GM21526 (cell line): Measurements from ENCODE around the gene SLC28A1.
"Not testable (repeated sequence)": the region's sequence is repeated elsewhere in the genome, so short reads cannot be mapped to it uniquely, and the experiment has no call there.

Experiments
- ATAC-seq: cut with Tn5 transposase; IDR thresholded peaks from one replicate; pipeline ENCODE4 v1.9.1; 2021; ENCODE audit warnings: moderate library complexity; ENCODE audit not compliant: unreplicated experiment, low FRiP score

SLC28A1 gene

DNA sequence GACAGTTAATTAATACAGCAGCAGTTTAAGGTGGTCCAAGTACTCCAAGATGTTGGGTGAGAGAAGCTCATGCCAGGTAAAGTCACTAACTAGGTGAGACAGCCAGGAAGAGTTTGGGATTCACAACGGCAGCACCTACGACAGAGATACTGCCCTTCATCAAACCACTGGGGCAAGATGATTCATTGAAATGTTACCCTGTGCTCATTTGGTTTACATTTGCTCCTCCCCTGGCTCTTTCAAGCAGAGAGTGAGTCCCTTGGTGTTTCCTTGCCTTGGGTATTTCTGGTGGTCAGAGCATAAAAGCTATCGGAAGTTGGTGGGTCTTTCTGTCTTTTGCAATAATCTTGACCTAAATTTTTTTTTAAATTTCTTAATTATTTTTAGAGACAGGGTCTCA lies 77.2 kb downstream of the SLC28A1 start:
- ATAC-seq, result no peak

DNA sequence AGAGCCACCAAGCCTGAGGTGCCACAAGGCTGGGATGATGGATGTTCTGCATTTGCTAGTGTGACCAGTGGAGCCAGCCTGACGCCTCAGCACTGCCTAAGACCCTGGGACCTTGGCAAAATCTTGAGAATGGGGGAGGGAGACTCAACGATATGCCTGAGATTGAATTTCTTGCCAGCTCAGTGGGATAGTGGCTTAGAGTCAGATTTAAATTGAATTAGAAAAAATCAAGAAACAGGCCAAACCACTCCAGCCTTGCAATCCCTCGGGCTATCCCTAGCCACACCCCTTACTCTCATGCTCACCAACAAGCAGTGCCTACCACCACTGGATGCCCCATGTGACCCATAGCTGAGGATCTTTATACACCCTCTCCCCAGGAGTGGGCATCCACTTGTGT lies 78.5 kb downstream of the SLC28A1 start:
- no peak for ATAC-seq

DNA sequence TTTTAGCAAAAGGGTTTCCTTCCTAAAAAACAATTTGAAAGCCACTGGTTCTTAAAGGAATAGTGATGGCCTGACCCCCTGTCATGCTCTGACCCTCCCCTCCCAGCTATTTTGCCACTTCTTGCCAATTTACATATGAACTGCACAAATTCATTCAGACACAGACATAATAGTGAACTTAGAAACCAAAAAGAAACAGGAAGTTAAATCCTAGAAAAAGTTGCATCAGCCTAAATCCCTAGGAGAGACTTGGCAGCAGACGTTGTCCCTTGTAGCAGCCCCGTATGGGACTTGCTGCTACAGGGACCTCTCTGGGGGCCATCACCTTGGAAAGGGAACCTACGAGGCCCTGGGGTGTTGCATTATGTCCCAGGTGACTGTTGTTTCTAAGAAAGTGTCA lies 82.9 kb downstream of the SLC28A1 start:
- no peak for ATAC-seq

DNA sequence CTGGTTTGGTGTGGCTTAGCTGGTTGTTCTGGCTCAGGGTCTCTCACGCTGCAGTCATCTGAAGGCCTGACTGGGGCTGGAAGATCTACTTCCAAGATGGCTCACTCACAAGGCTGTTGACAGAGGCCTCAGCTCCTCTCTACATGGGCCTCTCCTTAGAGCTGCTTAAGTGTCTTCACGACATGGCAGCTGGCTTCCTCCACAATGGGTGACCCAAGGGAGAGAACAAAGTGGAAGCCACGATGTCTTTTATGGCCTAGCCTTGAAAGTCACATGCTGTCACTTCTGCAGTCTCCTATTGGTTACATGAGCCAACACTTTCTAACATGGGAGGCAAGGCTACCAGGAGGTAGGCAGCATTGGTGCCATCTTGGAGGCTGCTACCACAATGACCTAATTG lies 83.8 kb downstream of the SLC28A1 start:
- no peak for ATAC-seq

DNA sequence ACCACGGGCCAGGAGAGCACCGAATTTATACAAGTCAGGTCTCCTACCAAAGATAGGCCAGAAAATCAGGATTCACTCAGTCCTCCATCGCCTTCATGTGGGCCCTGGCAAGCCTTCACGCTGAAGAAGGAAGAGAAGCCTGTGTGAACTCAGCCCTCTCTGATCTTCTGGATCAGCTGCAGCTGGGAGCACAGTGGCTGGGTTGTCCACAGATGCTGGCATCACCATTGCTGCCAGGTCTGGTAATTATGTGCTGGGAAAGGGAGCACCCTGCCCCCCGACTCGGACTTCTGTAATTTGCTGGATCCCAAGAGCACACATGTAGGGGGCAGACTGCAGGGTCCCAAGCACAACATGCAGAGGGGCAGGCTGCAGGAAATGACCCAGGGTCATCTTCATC lies 84.8 kb downstream of the SLC28A1 start:
- ATAC-seq, result no peak

DNA sequence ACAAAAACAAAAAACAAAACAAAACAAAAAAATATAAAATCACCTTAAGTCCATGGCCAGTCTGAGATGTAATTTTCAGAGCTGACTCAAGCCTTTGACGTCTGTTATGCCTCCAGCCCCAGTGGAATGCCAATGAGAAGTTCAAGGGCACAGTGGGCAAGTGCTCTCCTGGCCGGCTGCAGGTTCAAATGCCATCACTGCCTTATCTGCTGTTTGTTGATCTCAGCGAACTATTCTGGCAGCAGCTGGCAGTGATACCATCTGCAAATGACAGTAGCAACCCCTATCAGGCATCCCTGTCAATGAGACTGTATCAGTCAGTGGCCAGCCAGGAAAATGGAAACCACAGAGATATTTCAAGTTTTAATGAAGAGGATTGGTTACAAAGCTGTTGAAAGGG lies 86.4 kb downstream of the SLC28A1 start:
- no peak for ATAC-seq

DNA sequence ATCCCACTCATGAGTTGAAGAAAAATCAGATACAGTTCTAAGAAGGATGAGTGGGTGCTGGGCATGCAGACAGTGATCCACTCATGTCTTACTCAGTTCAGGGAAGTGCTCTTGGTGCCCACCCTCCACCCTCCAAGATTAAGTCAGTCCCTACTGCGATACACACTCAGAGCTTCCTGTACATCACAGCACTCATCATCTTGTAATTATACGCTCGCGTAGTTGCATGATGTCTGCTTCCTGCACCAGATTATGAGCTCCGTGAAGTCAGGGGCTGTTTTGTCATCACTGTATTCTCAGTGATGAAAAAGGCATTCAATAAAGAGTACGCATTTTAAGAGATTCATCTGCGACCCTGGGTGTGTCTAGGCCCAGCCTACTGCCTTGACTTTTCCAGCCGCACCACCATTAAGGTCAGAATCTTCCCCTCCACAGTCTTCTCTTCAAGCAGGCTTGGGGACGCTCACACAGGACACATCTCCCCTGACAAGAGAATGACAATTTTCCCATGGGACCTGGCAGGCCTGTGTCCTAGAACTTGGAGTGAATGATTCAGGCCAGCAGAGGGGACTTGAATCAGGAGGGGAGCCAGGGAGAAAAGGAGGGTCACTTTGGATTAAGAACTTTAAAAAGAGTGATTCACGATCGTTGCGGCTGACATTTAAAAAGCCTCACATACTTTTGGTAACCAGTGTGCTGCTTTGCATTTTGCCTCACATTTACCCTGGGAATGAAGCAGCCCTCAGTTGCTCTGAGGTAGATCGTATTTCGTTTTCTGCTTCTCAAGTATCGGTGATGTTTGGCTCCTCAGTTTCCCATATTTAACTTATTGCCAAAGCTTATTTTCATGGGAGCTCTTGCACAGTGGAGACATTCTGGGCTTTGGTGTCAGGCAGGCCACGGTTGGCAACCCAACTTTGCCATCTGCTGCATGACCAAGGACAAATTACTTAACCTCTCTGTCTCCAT lies 89.3 kb downstream of the SLC28A1 start:
- no peak for ATAC-seq

DNA sequence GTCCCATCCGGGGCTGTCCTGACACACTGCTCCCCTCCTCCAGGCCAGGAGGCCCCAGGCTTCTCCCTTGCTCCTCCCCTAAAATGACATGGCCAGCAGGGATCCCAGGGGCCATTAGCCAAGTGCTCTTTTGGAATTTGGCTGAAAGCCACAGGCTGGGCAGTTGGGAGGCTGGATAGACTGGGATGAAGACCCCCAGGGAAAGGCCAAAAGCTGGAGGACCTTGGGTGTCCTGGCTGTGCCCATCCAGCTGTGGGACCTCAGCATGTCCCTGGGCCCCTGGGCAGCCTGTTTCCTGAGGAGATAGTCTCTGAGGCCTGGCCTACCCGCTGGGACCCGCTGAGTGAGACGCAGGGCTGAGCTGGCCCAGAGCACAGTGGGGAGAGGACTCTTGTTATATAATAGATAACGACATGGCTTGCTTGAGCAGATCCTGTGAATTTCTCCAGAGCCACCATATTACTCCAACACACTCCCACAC lies 91.4 kb downstream of the SLC28A1 start:
- ATAC-seq, result no peak

DNA sequence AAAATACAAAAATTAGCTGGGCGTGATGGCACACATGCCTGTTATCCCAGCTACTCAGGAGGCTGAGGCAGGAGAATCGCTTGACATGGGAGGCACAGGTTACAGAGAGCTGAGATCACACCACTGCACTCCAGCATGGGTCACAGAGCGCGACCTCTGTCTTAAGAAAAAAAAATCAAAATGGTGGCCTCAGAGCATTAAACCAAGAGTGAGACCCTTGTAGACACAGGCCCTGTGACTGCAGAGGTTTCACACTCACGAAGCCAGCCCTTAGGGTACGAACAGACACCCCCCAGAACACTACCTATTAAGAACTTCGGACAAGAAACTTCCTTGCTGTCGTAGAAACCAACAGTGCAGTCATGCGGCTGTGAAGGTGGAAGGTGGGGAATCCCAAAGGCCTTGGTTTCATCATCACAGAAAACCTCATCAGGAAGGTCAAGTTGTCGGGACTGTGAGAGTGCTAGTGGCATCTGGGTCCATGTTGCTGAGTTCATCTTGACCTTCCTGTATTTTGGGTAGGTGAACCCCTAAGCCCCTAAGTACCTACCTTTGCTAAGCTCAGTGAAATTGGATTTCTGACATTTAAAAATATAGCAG lies 92.4 kb downstream of the SLC28A1 start:
- ATAC-seq, result no peak

DNA sequence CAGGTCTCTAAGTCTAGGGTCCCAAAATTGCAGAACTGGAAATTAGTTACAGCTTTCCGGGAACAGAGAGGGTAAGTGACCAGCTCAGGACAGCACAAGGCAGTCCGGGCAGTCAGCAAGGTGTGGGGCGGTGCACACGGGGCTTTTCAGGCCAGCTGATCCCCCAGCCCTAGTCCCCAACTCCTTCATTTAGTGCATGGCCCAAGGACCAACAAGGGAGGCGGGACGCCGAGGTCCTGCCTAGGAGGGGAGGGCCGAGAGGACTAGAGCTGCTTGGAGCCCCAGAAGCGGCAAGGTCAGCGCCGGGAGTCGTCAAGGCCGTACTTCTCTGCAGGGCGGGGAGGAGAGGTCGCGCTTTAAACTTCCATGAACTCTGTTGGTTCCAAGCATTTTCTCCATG lies 95.2 kb downstream of the SLC28A1 start:
- ATAC-seq, result no peak

DNA sequence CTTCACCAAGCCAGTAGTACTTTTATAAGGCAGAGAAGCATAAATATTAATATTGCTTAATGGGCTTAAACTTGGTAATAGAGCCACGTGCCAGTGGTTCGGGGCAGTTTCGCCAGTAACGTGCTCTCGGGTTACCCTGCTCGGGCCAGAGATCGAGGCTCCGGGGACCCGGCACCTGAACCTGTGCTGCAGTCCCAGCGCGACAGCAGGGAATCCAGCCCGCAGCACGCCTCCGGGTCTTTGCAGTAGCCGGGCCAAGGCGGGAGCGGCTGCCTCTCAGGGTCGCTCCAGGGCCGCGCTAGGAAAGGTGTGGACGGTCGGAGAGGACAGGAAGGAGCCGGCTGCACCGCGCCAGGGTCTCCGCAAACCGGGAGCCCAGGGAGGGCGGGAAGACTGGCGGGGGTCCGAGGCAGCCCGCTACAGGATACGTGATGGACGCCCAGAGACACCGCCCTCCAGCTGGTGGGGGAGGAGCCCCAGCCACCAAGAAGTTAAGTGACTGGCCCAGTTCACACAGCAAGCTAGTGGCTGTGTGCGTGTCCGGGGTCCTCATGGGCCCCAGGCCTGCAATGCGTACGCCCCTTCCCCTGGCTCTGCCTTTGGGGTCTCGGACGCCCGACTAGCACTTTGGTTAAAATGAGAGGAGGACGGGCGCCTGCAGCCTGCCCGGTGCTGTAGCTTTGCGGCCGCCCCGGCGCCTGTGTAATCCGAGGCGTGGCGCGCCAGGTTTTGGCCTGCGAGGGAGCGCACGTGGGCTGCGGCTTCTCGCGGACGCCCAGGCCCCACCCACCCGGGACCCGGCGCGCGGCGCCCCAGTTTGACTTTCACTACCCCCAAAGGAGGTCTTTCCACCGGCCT lies 96.0 kb downstream of the SLC28A1 start:
- ATAC-seq, result peak; percentile 50

DNA sequence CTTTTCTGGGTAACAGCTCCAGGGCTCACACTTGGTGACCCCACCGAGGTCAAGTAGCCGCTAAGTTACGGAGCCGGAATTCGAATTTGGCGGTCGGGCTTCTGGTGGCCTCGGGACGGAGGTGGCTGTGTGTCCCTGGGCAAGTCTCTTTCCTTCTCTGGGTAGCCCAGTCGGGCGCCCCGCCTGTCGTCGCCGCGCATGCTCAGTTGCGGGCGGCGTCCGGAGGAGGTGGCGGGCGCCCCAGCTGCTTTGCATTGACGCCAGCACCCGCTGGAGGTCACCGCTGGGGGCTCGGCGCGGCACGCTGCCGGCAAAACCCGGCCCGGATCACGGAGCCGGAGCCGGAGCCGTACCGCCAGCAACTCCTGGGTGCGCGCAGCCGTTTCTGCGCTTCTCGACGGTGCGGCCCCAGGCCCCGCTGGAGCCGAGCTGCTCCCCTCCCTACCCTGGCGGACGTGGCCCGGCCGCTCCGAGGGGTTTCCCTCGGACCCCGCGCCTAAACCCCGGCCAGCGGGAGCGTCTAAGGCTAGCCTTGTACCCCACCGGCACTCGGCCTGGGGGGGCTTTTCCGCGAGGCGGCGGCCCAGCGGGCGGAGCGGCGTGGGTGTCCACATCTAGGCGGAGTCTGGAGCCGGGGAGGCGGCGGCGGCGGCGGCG lies 96.7 kb downstream of the SLC28A1 start:
- peak; percentile 66 for ATAC-seq

DNA sequence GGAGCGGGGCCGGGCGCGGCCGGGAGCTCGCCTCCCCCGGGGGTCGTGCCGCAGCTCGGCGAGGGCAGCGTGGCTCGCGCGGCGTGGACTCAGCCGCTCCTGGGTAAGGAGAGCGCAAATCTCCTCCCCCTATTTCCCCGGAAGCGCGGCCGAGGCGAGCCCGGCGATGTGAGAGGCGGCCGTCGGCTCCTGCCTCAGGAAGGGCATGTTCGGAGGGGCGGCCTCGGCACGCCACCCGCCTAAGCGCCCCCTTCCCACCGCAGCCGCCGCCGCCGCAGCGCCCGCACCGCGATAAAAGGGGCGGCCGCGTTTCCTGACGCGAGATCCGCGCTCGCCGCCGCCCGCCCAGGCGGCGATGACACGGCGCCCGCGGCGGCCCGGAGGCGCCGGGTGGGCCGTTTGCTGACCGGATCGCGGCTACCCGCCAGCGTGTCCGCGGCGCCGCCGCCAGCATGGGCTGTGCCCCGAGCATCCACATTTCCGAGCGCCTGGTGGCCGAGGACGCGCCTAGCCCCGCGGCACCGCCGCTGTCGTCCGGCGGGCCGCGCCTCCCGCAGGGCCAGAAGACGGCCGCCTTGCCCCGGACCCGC lies 97.3 kb downstream of the SLC28A1 start, which contains the start of gene PDE8A:
PDE8A (plus strand) TSS at position 146 of the 590 bp plus-strand sequence; CDS start at position 453, 307 bp downstream.
- peak; percentile 13 for ATAC-seq

DNA sequence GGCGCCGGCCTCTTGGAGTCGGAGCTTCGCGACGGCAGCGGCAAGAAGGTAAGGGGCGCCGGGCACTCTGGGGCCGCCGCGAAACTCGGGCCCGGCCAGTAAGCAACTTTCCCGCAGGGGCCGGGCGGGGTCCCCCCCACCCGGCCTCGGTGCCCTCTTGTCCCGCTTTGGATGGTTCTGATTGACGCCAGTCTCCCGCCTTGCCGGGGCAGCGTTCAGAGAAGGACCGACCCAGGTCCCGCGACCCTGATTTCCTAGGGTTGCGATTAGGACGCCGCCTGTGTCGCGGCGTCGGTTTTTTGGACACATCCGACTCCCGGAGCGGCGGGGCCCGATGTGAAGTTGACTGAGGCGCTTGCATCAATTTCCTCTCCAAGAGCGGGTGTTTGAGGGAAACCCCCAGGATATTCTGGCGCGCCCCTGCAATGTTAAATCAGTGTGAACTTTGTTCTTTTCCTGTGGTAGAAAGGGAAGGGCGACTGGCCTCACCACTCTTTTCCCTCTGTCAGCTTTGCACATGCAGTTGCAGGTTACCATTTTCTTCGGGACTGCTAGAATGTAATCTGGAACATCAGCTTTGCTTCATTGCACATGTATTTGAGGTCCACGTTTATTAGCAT lies 97.9 kb downstream of the SLC28A1 start:
- no peak for ATAC-seq

DNA sequence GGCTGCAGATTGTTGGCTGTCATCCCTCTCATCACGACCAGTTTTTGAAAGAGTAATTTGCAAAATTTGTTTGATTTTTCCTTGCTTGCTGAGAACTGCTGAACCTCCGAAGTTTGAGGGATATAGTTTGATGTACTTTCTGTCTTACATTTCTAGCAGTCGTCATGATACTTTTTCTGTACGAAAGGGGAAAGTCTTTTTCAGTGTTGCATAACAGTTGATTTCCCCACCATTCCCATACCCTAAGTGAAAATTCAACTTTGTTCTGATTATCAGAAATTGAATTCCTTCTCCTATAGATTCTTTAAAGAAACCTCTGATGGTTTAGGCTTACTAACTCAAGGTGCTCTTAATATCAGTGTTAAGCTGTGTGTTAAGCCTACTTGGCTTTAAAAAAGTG lies 98.8 kb downstream of the SLC28A1 start:
- ATAC-seq, result no peak

DNA sequence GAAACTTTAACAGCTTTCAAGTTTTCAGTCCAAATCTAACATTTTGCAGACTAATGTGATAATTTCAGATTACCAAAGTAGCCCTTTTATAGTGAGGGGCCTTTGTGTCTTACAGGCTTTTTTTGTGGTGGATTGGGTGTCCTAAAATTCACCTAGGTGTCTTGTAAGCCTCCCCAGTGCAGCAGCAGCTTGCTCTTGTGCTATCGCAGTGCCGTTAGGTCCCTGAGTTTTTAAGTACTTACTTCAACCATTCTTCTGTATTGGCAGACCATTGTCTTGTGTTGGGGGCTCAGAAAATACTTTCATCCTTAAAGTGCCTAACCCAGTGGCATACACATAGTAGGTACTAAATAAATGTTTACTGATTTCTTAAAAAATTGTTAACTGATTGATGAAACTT lies 99.2 kb downstream of the SLC28A1 start:
- ATAC-seq, result no peak

DNA sequence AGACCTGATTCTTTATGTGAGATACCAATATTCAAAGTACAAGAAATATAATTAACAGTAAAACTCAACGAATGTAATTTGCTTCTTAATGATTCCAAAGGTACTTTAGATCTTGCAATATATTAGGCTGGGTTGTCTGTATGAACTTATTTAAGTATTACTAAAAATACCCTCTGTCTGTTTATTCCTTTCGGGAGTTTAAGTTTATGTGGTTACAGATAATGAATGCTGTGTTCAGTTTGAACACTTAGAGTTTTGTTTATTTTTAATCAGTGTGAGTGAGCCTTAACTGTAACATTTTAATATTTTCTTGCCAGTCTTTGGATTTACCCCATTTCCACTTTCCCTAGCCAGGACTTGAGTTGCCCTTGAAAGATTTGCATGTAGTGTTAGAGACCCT lies 100.7 kb downstream of the SLC28A1 start:
- no peak for ATAC-seq

DNA sequence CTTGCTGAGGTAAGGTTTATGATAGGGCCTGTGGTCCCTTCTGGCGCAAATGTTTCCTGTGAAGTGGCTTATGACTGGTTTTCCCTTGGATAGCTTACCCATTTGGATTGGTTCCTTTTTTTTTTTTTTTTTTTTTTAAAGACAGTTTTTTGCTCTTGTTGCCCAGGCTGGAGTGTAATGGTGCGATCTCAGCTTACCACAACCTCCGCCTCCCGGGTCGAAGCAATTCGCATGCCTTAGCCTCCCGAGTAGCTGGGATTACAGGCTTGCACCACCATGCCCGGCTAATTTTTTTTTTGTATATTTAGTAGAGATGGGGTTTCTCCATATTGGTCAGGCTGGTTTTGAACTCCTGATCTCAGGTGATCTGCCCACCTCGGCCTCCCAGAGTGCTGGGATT lies 102.9 kb downstream of the SLC28A1 start:
- not testable (repeated sequence) for ATAC-seq

DNA sequence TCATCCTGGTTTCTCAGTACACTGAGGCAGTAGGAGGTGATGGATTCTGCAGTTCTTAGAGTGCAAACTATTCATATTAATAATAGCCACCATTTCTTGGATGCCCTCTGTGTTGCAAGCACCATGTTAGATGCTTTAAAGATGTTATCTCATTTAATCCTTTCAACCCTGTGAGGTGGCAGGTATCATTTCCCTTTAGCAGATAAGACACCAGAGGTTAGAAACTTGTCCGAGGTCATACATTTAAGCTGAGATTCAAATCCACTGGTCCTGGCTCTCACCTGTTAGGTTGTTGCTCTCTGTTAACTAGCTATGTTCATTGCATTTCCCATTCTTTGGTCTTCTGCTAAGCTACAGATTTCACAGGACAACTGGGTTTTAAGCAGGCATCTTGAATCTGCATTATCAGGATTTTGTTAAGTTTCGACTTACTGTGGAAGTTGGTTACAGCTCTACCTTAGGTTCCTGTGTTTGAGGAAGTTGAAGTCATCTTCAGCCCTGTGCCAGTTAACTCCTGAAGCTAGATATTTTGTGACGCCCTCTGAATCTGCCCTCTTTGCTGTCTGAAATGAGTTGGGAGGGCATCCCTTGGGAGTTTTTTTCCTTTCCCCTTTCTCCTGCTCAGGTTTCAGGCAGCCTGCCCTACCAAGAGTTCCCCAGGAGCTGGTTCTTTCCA lies 103.6 kb downstream of the SLC28A1 start:
- no peak for ATAC-seq
